Measurements from ENCODE around the gene STUM.
A peak's percentile ranks its signal among the peaks of the same experiment; 100 is the strongest.

STUM gene

GRCh38 chr1:226519716-226520598 lies 28.6 kb upstream of the STUM start:
- TF ChIP-seq POLR2AphosphoS5 (IDR thresholded peaks at IDR 0.05; ENCODE audit: low read depth, low read length) (no peak), POLR2A (IDR thresholded peaks at IDR 0.05; ENCODE audit: low read depth, low read length) (no peak), SPI1 (IDR thresholded peaks at IDR 0.05; ENCODE audit: low read depth, low read length) (no peak), TAF1 (IDR thresholded peaks at IDR 0.05; ENCODE audit: low read depth, low read length) (no peak), POU2F2 (IDR thresholded peaks at IDR 0.05; ENCODE audit: low read depth, low read length) (no peak), PAX5 (IDR thresholded peaks at IDR 0.05; ENCODE audit: insufficient read depth, low read length, severe bottlenecking) (no peak)
- DNase-seq (ENCODE audit: insufficient read length, low spot score) (no peak), FAIRE-seq (no peak)

DNA sequence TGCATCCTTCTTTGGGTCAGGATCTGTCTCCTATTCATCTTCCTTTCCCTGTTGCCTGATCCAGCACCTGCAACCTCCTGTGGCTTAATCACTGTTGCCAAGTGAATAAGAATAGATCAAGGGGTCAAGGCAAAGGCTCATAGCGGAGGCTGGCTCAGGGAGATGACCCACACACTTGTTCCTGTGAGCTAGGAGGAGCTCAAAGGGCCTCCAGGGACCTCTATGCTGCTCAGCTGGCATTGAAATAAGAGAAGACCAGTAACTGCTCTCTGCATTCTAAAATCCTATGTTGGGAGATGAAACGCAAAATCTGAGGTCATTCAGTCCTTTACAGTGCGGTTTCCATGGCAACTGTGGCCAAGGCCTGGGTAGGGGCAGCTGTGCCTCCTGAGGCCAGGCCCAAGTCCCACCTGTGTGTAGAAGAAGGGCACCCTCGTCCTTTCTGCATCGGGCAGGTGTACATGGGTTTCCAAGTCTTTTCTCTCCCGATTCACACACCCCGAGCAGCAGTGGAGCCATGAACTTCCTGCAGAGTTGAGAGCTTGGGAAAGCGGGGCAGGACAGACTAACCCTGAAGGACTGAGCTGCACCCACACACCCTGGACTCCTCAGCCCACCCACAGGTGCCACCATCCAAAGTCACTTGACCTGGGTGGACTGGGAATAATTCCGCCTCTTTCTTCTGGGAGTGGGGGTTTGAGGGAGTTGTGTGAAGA lies 27.8 kb upstream of the STUM start:
- FAIRE-seq = no peak
- no peak for DNase-seq (ENCODE audit: insufficient read length, low spot score)
- TF ChIP-seq PAX5 (IDR thresholded peaks at IDR 0.05; ENCODE audit: insufficient read depth, low read length, severe bottlenecking) (no peak), POLR2AphosphoS5 (IDR thresholded peaks at IDR 0.05; ENCODE audit: low read depth, low read length) (no peak), SPI1 (IDR thresholded peaks at IDR 0.05; ENCODE audit: low read depth, low read length) (no peak), POLR2A (IDR thresholded peaks at IDR 0.05; ENCODE audit: low read depth, low read length) (no peak), TAF1 (IDR thresholded peaks at IDR 0.05; ENCODE audit: low read depth, low read length) (no peak), POU2F2 (IDR thresholded peaks at IDR 0.05; ENCODE audit: low read depth, low read length) (no peak)

GRCh38 chr1:226523646-226524406 lies 24.7 kb upstream of the STUM start:
- DNase-seq (ENCODE audit: insufficient read length, low spot score) (no peak), FAIRE-seq (no peak)
- TF ChIP-seq SPI1 (IDR thresholded peaks at IDR 0.05; ENCODE audit: low read depth, low read length) (no peak), PAX5 (IDR thresholded peaks at IDR 0.05; ENCODE audit: insufficient read depth, low read length, severe bottlenecking) (no peak), POLR2AphosphoS5 (IDR thresholded peaks at IDR 0.05; ENCODE audit: low read depth, low read length) (no peak), TAF1 (IDR thresholded peaks at IDR 0.05; ENCODE audit: low read depth, low read length) (no peak), POLR2A (IDR thresholded peaks at IDR 0.05; ENCODE audit: low read depth, low read length) (no peak), POU2F2 (IDR thresholded peaks at IDR 0.05; ENCODE audit: low read depth, low read length) (no peak)

DNA sequence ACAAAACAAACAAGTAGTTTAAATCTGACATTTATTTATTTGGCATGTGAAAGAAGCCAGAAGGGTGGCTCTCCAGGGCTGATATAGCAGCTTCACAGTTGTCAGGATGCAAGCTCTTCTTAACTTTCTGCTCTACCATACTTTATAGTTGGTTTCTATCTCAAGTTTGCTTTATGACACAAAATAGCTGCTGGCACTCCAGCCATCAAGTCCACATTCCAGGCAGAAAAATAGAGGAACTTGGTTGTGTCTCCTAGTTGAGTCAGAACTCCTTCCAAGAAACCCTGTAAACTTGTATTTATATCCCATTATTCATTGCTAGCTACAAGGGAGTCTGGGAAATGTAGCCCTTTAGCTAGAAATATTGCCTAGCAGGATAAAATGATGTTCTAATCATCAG lies 24.0 kb upstream of the STUM start:
- FAIRE-seq = no peak

DNA sequence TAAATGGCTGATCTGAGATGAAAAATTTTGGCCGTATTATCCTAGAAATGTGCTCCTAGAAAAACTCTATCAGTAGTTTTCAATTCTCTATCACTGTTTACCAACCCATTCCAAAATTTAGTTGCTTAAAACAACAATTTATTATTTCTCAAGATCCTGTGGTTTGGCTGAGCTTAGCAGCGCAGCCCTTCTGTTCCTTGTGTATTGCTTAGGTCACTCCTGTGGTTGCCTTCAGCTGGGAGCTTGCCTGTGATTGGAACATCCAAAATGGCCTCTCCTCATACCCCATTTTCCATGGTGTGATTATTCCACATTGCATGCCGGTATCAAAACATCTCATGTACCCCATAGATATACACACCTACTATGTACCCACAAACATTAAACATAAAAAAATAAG lies 22.8 kb upstream of the STUM start:
- TF ChIP-seq POLR2AphosphoS5 (IDR thresholded peaks at IDR 0.05; ENCODE audit: low read depth, low read length) = no peak
- TF ChIP-seq PAX5 (IDR thresholded peaks at IDR 0.05; ENCODE audit: insufficient read depth, low read length, severe bottlenecking) = no peak
- FAIRE-seq (no peak), DNase-seq (ENCODE audit: insufficient read length, low spot score) (no peak)

More for the DNA sequence above, 24.0 kb upstream of the STUM start:
- no peak for DNase-seq (ENCODE audit: insufficient read length, low spot score)
- TF ChIP-seq POLR2A (IDR thresholded peaks at IDR 0.05; ENCODE audit: low read depth, low read length) (no peak), POU2F2 (IDR thresholded peaks at IDR 0.05; ENCODE audit: low read depth, low read length) (no peak), SPI1 (IDR thresholded peaks at IDR 0.05; ENCODE audit: low read depth, low read length) (no peak), TAF1 (IDR thresholded peaks at IDR 0.05; ENCODE audit: low read depth, low read length) (no peak), POLR2AphosphoS5 (IDR thresholded peaks at IDR 0.05; ENCODE audit: low read depth, low read length) (no peak), PAX5 (IDR thresholded peaks at IDR 0.05; ENCODE audit: insufficient read depth, low read length, severe bottlenecking) (no peak)

- no peak for DNase-seq (ENCODE audit: insufficient read length, low spot score)
- FAIRE-seq = peak; percentile 66
These were observed 21.6 kb upstream of the STUM start for GRCh38 chr1:226526801-226527595.

GRCh38 chr1:226529891-226530290 lies 18.7 kb upstream of the STUM start:
- FAIRE-seq = no peak
- no peak for DNase-seq (ENCODE audit: insufficient read length, low spot score)
- TF ChIP-seq POU2F2 (IDR thresholded peaks at IDR 0.05; ENCODE audit: low read depth, low read length) = no peak

More at GRCh38 chr1:226526801-226527595, 21.6 kb upstream of the STUM start:
- TF ChIP-seq SPI1 (IDR thresholded peaks at IDR 0.05; ENCODE audit: low read depth, low read length) = no peak
- TF ChIP-seq POU2F2 (IDR thresholded peaks at IDR 0.05; ENCODE audit: low read depth, low read length) = no peak
- TF ChIP-seq TAF1 (IDR thresholded peaks at IDR 0.05; ENCODE audit: low read depth, low read length) = no peak
- TF ChIP-seq POLR2A (IDR thresholded peaks at IDR 0.05; ENCODE audit: low read depth, low read length) = no peak
- no peak for TF ChIP-seq PAX5 (IDR thresholded peaks at IDR 0.05; ENCODE audit: insufficient read depth, low read length, severe bottlenecking)
- TF ChIP-seq POLR2AphosphoS5 (IDR thresholded peaks at IDR 0.05; ENCODE audit: low read depth, low read length) = no peak

GRCh38 chr1:226530591-226530990 lies 18.0 kb upstream of the STUM start:
- FAIRE-seq = no peak
- TF ChIP-seq POU2F2 (IDR thresholded peaks at IDR 0.05; ENCODE audit: low read depth, low read length) = no peak
- TF ChIP-seq TAF1 (IDR thresholded peaks at IDR 0.05; ENCODE audit: low read depth, low read length) = no peak
- TF ChIP-seq SPI1 (IDR thresholded peaks at IDR 0.05; ENCODE audit: low read depth, low read length) = no peak
- no peak for TF ChIP-seq POLR2AphosphoS5 (IDR thresholded peaks at IDR 0.05; ENCODE audit: low read depth, low read length)
- no peak for TF ChIP-seq POLR2A (IDR thresholded peaks at IDR 0.05; ENCODE audit: low read depth, low read length)
- no peak for TF ChIP-seq PAX5 (IDR thresholded peaks at IDR 0.05; ENCODE audit: insufficient read depth, low read length, severe bottlenecking)
- no peak for DNase-seq (ENCODE audit: insufficient read length, low spot score)

All from GM12891 (cell line).